Loucy (cell line): ENCODE results near the gene TTC39C.

Experiments used
- H2AFZ ChIP-seq: fragments of 200-600 bp; sonication (generic); 2 replicates; pipeline ENCODE4 v1.6.0; 2016; ENCODE audit warnings: antibody characterized with exemption, mild to moderate bottlenecking, low read length, moderate library complexity
- H3F3A ChIP-seq: fragments of 200-600 bp; 2 replicates; pipeline ENCODE4 v1.6.0; 2016; ENCODE audit warnings: antibody characterized with exemption, low read depth, mild to moderate bottlenecking
- H3K27me3 ChIP-seq: fragments of 200-600 bp; sonication (generic); 2 replicates; pipeline ENCODE4 v1.6.1; 2014; ENCODE audit warnings: low read length, mild to moderate bottlenecking; ENCODE audit not compliant: insufficient read depth, poor library complexity, severe bottlenecking
- H3K36me3 ChIP-seq: fragments of 200-600 bp; sonication (generic); 2 replicates; pipeline ENCODE4 v1.6.1; 2016; ENCODE audit warnings: low read length; ENCODE audit not compliant: insufficient read depth
- H3K4me1 ChIP-seq: fragments of 200-600 bp; sonication (generic); 2 replicates; pipeline ENCODE4 v1.5.1; 2014; ENCODE audit warnings: low read length, mild to moderate bottlenecking; ENCODE audit not compliant: insufficient read depth, poor library complexity, severe bottlenecking
- H3K4me2 ChIP-seq: fragments of 200-600 bp; sonication (generic); 2 replicates; pipeline ENCODE4 v1.6.0; 2014; ENCODE audit warnings: antibody characterized with exemption, low read length, low read depth, mild to moderate bottlenecking; ENCODE audit not compliant: poor library complexity, severe bottlenecking
- H3K4me3 ChIP-seq: fragments of 200-600 bp; sonication (generic); 2 replicates; pipeline ENCODE4 v1.5.1; 2014; ENCODE audit warnings: low read length, mild to moderate bottlenecking, mixed read lengths; ENCODE audit not compliant: poor library complexity, severe bottlenecking
- H3K79me2 ChIP-seq: fragments of 200-600 bp; sonication (generic); 2 replicates; pipeline ENCODE4 v1.6.1; 2014; ENCODE audit warnings: low read length; ENCODE audit not compliant: insufficient read depth
- H3K9ac ChIP-seq: fragments of 200-600 bp; sonication (generic); 2 replicates; pipeline ENCODE4 v1.6.0; 2014; ENCODE audit warnings: mild to moderate bottlenecking, low read depth, low read length, moderate library complexity; ENCODE audit not compliant: poor library complexity, severe bottlenecking
- H3K9me2 ChIP-seq: fragments of 200-600 bp; sonication (generic); replicated peaks from 2 replicates; pipeline ENCODE4 v1.6.1; 2016; ENCODE audit warnings: low read depth, low read length, mixed read lengths
- H3K9me3 ChIP-seq: fragments of 200-600 bp; sonication (generic); 2 replicates; pipeline ENCODE4 v1.6.1; 2014; ENCODE audit warnings: mild to moderate bottlenecking, antibody characterized with exemption, low read length, low read depth; ENCODE audit not compliant: insufficient read depth
- H4K20me1 ChIP-seq: fragments of 200-600 bp; sonication (generic); 2 replicates; pipeline ENCODE4 v1.6.0; 2014; ENCODE audit warnings: antibody characterized with exemption, low read length, mild to moderate bottlenecking; ENCODE audit not compliant: insufficient read depth, poor library complexity, severe bottlenecking
- EZH2phosphoT487 ChIP-seq: fragments of 200-600 bp; IDR thresholded peaks from 2 replicates; pipeline ENCODE4 v1.6.1; 2018; ENCODE audit warnings: antibody characterized with exemption, mild to moderate bottlenecking, moderate library complexity, borderline replicate concordance
- TF ChIP-seq, protein P1 (sequence below): fragments of 200-600 bp; sonication (generic); conservative IDR thresholded peaks from 2 replicates; pipeline ENCODE4 v1.5.1; 2014; ENCODE audit warnings: mild to moderate bottlenecking, antibody characterized with exemption, low read length

Gene TTC39C

GRCh38 chr18:24031916-24032315, 17.4 kb downstream of the TTC39C start:
- no peaks in the 10 kb centered on the region for H3K27me3 ChIP-seq
- peaks cover 6% of the 10 kb centered on the region for H4K20me1 ChIP-seq
- H3K9ac ChIP-seq: no peak overlapping the region
- no peaks in the 10 kb centered on the region for H3K9me3 ChIP-seq
- no peaks in the 10 kb centered on the region for H3K4me1 ChIP-seq
- TF ChIP-seq, protein P1, sequence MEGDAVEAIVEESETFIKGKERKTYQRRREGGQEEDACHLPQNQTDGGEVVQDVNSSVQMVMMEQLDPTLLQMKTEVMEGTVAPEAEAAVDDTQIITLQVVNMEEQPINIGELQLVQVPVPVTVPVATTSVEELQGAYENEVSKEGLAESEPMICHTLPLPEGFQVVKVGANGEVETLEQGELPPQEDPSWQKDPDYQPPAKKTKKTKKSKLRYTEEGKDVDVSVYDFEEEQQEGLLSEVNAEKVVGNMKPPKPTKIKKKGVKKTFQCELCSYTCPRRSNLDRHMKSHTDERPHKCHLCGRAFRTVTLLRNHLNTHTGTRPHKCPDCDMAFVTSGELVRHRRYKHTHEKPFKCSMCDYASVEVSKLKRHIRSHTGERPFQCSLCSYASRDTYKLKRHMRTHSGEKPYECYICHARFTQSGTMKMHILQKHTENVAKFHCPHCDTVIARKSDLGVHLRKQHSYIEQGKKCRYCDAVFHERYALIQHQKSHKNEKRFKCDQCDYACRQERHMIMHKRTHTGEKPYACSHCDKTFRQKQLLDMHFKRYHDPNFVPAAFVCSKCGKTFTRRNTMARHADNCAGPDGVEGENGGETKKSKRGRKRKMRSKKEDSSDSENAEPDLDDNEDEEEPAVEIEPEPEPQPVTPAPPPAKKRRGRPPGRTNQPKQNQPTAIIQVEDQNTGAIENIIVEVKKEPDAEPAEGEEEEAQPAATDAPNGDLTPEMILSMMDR: no peak
- TF ChIP-seq EZH2phosphoT487: no peak
- H3F3A ChIP-seq: no peaks in the 10 kb centered on the region
- no peaks in the 10 kb centered on the region for H3K9me2 ChIP-seq
- no peak overlapping the region for H3K4me3 ChIP-seq
- H3K4me2 ChIP-seq: no peak overlapping the region
- no peaks in the 10 kb centered on the region for H3K36me3 ChIP-seq
- H2AFZ ChIP-seq: no peak overlapping the region
- H3K79me2 ChIP-seq: peaks cover 90% of the 10 kb centered on the region

DNA sequence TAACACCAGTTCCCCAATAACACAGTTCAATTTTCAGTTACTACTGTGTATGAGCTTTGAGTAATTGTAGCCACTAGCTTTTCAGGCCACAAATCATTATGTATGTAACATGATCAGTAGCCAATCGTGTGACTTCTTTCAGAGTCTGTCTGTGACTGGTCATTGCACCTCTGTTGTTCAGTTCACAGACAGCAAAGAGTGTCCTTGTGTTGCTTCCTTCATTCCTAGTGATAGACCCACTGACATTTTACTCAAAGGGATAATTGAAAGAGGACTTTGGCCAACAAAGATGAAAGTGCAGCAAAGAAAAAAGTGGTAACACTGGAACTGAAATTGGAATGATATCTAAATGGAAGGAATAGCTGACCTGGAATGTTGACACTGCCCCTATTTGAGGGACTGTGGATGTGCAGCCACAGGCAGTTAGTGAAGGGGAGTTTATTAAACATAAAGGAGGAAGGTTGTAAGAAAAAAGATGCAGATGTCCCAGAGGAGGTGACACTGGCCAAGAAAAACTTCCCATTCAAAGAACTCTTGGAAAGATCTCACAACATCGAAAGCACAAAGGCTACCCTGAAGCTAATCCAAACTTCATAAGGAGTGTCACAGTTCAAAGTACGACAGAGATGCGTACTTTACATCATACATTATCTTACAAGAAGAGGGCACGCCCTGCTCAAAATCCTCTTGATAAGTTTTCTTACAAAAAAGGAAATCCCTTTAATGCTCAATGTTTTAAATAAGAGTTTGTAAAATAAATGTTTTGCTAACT, 19.3 kb downstream of the TTC39C start:
- no peaks in the 10 kb centered on the region for H3K27me3 ChIP-seq
- H3K4me2 ChIP-seq: no peak overlapping the region
- TF ChIP-seq, protein P1: no peak
- TF ChIP-seq EZH2phosphoT487: no peak
- no peaks in the 10 kb centered on the region for H3F3A ChIP-seq
- no peak overlapping the region for H3K4me3 ChIP-seq
- no peak overlapping the region for H2AFZ ChIP-seq
- no peaks in the 10 kb centered on the region for H3K9me2 ChIP-seq
- H3K9ac ChIP-seq: no peak overlapping the region
- H4K20me1 ChIP-seq: peaks cover 8% of the 10 kb centered on the region
- H3K79me2 ChIP-seq: peaks cover 93% of the 10 kb centered on the region
- H3K36me3 ChIP-seq: no peaks in the 10 kb centered on the region
- no peaks in the 10 kb centered on the region for H3K9me3 ChIP-seq
- no peaks in the 10 kb centered on the region for H3K4me1 ChIP-seq

DNA sequence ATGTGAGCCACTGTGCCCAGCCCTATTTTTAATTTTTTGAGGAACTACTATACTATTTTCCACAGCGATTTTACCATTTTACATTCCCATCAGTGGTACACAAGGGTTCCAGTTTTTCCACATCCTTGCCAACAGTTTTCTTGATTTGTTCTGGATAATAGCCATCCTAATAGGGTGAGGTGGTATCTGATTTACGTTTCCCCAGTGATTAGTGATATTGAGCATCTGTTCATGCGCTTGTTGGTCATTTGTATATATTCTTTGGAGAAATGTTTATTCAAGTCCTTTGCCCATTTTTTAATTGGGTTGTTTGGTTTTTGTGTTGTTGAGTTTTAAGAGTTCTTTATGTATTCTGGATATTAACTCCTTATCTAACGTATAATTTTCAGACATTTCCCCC, 20.8 kb downstream of the TTC39C start:
- Histone ChIP-seq H3K9me3 (no peaks in the 10 kb centered on the region), H2AFZ (no peak overlapping the region), H4K20me1 (peaks cover 12% of the 10 kb centered on the region), H3K4me2 (no peak overlapping the region), H3K79me2 (peaks cover 93% of the 10 kb centered on the region), H3F3A (no peaks in the 10 kb centered on the region), H3K36me3 (no peaks in the 10 kb centered on the region), H3K9ac (no peak overlapping the region), H3K4me3 (no peak overlapping the region), H3K27me3 (no peaks in the 10 kb centered on the region), H3K4me1 (peaks cover 4% of the 10 kb centered on the region), H3K9me2 (no peaks in the 10 kb centered on the region)
- TF ChIP-seq, protein P1: no peak
- TF ChIP-seq EZH2phosphoT487: no peak
